Activated CD8-positive, alpha-beta memory T cell treated with anti-CD3 and anti-CD28 coated beads, Interleukin-2, amount 10 ng/mL, durations not matched to agents 7 days and 5 days (primary cell): Measurements from ENCODE around the gene CDH3. TPM values are rescaled to one million over a fixed set of nuclear protein-coding genes. Genes with fewer than 3 reads are reported as not detected.

Experiments
- ATAC-seq: fragments of 150-1000 bp; cut with Tn5 transposase; one replicate; pipeline ENCODE4 v1.10.0; 2021; ENCODE audit warnings: moderate library complexity
- CTCF ChIA-PET: fragments of 350-600 bp; sonication (Branson Sonifier 250); formaldehyde crosslinking; loops from one replicate; lab custom pipeline; 2021; ENCODE audit warnings: antibody characterized with exemption; lab: Charles Lee
- DNase-seq: peaks from one replicate; pipeline ENCODE4 v3.0.0-alpha.2; 2020
- H3K27ac Mint-ChIP-seq: one replicate; pipeline ENCODE4 v1.8.0; 2021; ENCODE audit warnings: mild to moderate bottlenecking, mixed read lengths
- H3K27me3 Mint-ChIP-seq: one replicate; pipeline ENCODE4 v1.8.0; 2021; ENCODE audit warnings: mixed read lengths
- H3K36me3 Mint-ChIP-seq: one replicate; pipeline ENCODE4 v1.8.0; 2021; ENCODE audit warnings: mild to moderate bottlenecking, mixed read lengths
- H3K4me1 Mint-ChIP-seq: one replicate; pipeline ENCODE4 v1.8.0; 2021; ENCODE audit warnings: mixed read lengths
- H3K4me3 Mint-ChIP-seq: one replicate; pipeline ENCODE4 v1.8.0; 2021; ENCODE audit warnings: mild to moderate bottlenecking, moderate library complexity, mixed read lengths
- H3K9me3 Mint-ChIP-seq: one replicate; pipeline ENCODE4 v1.8.0; 2022; ENCODE audit warnings: low read depth, mixed read lengths
- total RNA-seq, 2 experiments: library from RNA; stranded (reverse); gene quantifications; one replicate each; pipeline ENCODE4 v1.2.3, GENCODE V29; 2021

Gene CDH3
- total RNA-seq, 2 experiments from 2014 or later, result 0.73 TPM; not detected in 1

DNA sequence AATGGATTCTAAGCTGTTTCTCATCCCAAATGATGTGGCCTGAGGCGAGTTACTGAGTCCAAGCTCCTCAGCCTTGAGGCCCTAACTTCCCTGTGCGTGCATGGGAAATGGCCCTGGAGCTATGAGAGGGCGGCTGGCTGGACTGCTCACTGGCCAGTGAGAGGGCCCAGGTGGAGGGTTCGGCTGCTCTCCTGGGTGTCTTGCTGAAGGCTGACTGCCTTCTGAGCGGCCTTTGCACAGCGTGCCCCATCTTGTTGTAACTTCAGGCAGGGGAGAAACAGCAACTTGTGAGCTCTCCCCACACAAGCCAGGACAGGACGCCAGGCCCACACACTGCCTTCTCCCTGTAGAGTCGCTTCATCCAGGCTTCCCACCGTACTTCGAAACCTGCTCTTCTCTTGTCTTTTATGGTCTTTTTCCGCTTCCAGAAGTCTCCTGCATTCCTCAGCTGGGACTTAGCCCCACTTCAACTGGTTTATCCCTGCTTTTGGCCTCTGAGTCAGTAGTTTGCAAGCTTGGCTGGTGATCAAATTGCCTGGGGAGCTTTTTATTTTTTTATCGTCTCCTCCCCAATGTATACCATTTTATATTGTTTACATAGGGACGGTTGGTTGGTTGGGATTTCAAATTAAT lies 13.3 kb downstream of the CDH3 start:
- CTCF ChIA-PET, result no interaction called here
- ATAC-seq (no peak), DNase-seq (no peak)
- Mint-ChIP-seq H3K4me1 (peaks cover 1% of the 10 kb centered on the region), H3K36me3 (peaks cover under 1% of the 10 kb centered on the region), H3K27me3 (peaks cover 26% of the 10 kb centered on the region), H3K9me3 (no peaks in the 10 kb centered on the region), H3K4me3 (no peak overlapping the region), H3K27ac (no peak overlapping the region)

DNA sequence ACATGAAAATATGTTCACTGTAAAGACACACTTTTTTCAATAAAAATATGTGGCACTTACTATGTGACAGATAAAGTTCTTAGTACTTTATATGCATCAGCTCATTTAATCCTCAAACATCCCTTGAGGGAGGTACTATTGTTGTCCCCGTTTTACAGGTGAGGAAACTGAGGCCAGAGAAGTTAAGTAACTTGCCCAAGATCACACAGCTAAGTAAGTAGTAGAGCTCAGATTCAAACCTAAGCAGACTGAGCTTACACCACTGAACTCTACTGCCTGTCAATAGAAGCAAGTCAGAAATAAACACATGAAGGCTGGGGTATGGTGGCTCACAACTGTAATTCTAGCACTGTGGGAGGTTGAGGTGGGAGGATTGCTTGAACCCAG lies 13.9 kb downstream of the CDH3 start:
- no peak overlapping the region for H3K4me3 Mint-ChIP-seq

DNA sequence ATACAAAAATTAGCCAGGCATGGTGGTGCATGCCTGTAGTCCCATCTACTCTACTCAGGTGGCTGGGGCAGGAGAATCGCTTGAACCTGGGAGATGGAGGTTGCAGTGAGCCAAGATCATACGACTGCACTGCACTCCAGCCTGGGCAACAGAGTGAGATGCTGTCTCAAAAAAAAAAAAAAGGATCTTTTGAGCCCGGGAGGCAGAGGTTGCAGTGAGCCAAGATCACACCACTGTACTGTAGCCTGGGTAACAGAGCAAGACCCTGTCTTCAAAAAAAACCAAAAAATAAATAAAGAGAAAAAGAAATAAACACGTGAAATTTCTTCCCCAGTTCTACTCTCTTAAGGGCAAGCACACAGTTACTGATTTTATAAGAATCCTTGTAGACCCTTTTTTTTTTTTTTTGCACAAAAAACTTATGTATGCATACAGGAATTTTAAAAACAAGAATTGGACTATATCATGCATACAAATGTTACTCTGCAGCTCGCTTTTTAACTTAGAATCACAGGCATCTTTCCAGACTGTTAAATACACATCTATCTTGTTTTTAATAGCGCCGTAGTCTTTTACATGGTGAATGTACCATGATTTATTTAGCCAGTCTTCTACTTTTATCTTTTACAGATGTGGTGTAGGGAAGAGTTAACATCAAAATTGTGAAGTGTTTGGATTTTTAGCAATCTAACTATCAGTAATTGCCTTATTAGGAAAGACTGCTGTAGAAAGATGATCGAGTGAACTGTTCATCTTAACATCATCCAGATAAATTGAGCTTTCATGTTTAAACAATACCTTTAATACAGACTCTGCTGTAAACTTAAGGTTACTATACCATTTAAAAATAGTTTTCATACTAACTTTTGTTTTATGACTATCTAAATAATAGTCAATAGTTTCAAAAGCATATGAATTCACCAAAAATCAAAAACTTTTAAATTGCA lies 14.6 kb downstream of the CDH3 start:
- H3K27ac Mint-ChIP-seq, result no peak overlapping the region
- H3K9me3 Mint-ChIP-seq, result no peaks in the 10 kb centered on the region
- peaks cover 2% of the 10 kb centered on the region for H3K36me3 Mint-ChIP-seq
- no peak for DNase-seq
- CTCF ChIA-PET, result no interaction called here
- peaks cover 26% of the 10 kb centered on the region for H3K27me3 Mint-ChIP-seq
- no peak overlapping the region for H3K4me3 Mint-ChIP-seq
- peaks cover 1% of the 10 kb centered on the region for H3K4me1 Mint-ChIP-seq
- no peak for ATAC-seq

More for the DNA sequence above, 13.9 kb downstream of the CDH3 start:
- ATAC-seq, result no peak
- no peak for DNase-seq
- Mint-ChIP-seq H3K36me3 (peaks cover 2% of the 10 kb centered on the region), H3K27ac (no peak overlapping the region), H3K27me3 (peaks cover 26% of the 10 kb centered on the region), H3K4me1 (peaks cover 1% of the 10 kb centered on the region), H3K9me3 (no peaks in the 10 kb centered on the region)
- CTCF ChIA-PET, result no interaction called here

DNA sequence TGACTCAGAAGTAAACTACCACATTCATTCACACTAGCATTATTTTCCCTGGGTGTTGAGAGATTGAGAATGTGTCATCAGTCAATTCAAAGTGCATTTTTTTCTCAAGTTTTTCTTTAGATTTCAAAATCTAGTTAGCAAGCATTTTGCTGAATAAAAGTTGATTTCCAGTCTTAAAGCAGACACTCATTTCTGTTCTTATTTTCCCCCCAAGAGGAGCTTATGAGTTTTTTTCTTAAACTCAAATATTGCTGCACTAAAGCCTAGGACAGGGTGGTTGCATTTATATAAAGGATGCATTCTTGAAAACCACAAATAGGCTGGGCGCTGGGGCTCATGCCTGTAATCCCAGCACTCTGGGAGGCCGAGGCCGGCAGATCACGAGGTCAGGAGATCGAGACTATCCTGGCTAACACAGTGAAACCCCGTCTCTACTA lies 15.3 kb downstream of the CDH3 start:
- peaks cover 1% of the 10 kb centered on the region for H3K4me1 Mint-ChIP-seq
- DNase-seq (no peak), ATAC-seq (no peak)
- CTCF ChIA-PET, result no interaction called here
- H3K27me3 Mint-ChIP-seq, result peaks cover 26% of the 10 kb centered on the region
- no peak overlapping the region for H3K27ac Mint-ChIP-seq
- H3K4me3 Mint-ChIP-seq, result no peak overlapping the region
- H3K36me3 Mint-ChIP-seq, result peaks cover 2% of the 10 kb centered on the region
- no peaks in the 10 kb centered on the region for H3K9me3 Mint-ChIP-seq

DNA sequence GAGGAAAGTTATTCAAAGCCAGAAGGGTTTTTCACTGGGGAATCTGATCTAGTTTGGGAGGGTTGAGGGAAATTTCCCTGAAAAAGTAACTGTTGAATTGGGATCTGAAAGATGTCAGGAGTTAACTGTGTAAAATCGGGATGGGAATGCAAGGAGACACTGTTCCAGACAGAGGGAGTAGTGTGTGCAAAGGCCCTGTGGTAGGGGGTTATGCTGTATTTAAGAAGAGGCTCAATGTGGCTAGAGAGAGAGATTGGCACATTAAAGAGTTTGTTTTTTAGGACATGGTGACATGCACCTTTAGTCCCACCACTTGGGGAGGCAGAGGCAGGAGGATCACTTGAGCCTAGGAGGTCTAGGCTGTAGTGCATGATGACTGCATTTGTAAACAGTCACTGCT lies 16.9 kb downstream of the CDH3 start:
- H3K4me1 Mint-ChIP-seq, result peaks cover 1% of the 10 kb centered on the region
- H3K9me3 Mint-ChIP-seq, result no peaks in the 10 kb centered on the region
- H3K27ac Mint-ChIP-seq, result no peak overlapping the region
- CTCF ChIA-PET, result interaction anchor here (1.2 kb wide), 1 partner anchor 71 kb away, joined by 3 read pairs; no protein-coding TSS in a partner anchor
- peaks cover 2% of the 10 kb centered on the region for H3K36me3 Mint-ChIP-seq
- DNase-seq, result no peak
- H3K27me3 Mint-ChIP-seq, result peaks cover 25% of the 10 kb centered on the region
- no peak for ATAC-seq
- no peak overlapping the region for H3K4me3 Mint-ChIP-seq

DNA sequence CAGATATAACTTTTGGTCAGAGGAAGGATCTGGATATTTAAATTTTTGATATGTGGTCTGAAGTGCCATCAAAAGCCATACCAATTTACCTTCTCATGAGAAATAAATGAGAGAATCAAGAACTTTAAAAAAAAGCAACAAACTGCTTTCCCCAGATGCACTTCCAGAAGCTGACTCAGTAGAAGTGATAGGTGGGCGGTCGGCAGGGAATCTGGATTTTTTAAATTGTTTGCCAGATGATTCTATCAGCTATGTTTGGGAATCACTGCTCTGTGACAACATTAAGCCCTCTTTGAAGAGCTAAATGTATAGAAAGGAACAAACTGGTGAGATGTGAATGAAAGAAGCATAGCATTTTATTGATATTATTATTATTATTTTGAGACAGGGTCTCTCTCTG lies 19.2 kb downstream of the CDH3 start:
- peaks cover 20% of the 10 kb centered on the region for H3K4me1 Mint-ChIP-seq
- DNase-seq (no peak), ATAC-seq (no peak)
- H3K4me3 Mint-ChIP-seq, result no peak overlapping the region
- H3K9me3 Mint-ChIP-seq, result no peaks in the 10 kb centered on the region
- peaks cover 3% of the 10 kb centered on the region for H3K36me3 Mint-ChIP-seq
- H3K27me3 Mint-ChIP-seq, result peaks cover 19% of the 10 kb centered on the region
- CTCF ChIA-PET, result interaction anchor here (1.3 kb wide), 1 partner anchor 74 kb away, joined by 3 read pairs; no protein-coding TSS in a partner anchor
- no peak overlapping the region for H3K27ac Mint-ChIP-seq

DNA sequence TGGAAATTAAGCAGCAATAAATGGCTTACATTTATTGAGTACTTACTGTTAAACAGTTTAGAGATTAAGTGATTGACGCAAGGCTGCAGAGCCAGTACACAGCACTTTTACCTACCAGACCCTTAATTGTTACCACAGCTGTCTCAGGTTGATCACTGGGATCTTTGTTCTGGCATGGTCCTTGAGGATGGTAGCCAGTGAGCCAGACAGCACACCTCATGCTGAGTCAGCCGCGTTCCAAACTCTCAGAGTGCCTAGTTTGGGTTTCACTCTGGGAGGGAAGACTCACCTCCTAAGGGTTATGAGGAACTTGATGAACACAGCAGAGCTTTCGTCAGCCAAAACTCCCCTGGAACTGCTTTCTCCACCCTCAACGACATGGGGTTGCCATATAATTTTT lies 20.4 kb downstream of the CDH3 start:
- H3K27me3 Mint-ChIP-seq, result peaks cover 11% of the 10 kb centered on the region
- no peak overlapping the region for H3K4me3 Mint-ChIP-seq
- no peaks in the 10 kb centered on the region for H3K9me3 Mint-ChIP-seq
- no peak overlapping the region for H3K27ac Mint-ChIP-seq
- ATAC-seq (no peak), DNase-seq (no peak)
- CTCF ChIA-PET, result no interaction called here
- peaks cover 19% of the 10 kb centered on the region for H3K4me1 Mint-ChIP-seq
- peaks cover 6% of the 10 kb centered on the region for H3K36me3 Mint-ChIP-seq

DNA sequence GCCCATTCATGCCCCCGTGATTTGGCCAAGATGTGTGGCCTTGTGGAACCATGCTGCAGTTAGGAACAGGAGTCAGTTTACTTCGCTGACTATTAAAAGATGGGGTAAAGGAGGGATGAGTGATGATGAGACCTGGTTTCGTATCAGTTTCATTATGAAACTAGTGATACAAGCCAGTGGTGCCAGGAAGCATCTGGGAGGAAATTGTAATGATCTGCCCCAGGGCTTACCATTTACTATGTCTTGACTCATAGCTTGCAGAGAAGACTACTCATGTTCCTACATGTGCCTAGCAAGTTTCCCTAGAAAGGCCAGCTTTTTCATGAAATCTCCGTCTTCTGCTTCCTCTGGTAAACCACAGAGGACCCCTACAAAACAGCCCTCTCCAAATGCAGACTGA lies 23.2 kb downstream of the CDH3 start:
- Mint-ChIP-seq H3K4me3 (peak overlapping the region; percentile 26), H3K27ac (peak overlapping the region; percentile 25), H3K36me3 (peaks cover 6% of the 10 kb centered on the region), H3K27me3 (no peaks in the 10 kb centered on the region), H3K4me1 (peaks cover 19% of the 10 kb centered on the region), H3K9me3 (peaks cover 3% of the 10 kb centered on the region)
- peak; percentile 98 for ATAC-seq
- CTCF ChIA-PET, result interaction anchor here (1.1 to 1.8 kb wide), 3 partner anchors 35 to 147 kb away, joined by 4 to 5 read pairs (median 4); no protein-coding TSS in a partner anchor
- DNase-seq, result peak; percentile 64

DNA sequence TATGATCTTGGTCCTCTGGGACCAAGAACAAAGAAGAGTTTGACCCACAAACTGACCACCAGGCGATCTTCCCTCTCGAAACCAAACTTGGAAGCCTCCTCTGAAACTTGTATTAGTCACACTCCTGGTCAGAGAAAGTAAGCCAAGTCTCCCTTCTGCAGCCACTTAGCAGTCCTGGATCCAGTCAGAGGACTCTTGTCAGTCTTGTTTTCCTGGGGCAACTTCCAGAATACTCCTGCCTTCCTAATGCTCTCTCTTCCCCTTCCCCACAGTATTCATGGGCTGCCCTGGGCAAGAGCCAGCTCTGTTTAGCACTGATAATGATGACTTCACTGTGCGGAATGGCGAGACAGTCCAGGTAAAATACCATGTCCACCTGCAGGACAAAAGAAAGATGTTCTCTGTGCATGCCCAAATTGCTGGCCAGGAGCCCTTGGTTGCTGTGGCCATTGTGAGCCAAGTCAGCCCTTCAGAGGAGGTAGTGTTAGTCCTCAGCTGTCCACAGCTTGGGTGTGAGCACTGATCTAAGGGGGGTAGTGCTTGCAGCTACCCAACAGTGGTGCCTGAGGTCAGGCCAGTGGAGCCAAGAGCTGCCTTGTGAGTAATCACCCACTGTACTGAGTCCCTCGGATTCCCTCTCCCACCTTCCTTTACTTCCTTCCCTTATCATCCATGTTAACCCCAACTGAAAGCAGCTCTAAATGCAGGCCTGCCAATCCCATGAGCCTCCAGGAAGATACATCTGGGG lies 31.2 kb downstream of the CDH3 start:
- Mint-ChIP-seq H3K4me3 (no peak overlapping the region), H3K27me3 (no peaks in the 10 kb centered on the region), H3K9me3 (peaks cover 3% of the 10 kb centered on the region), H3K27ac (no peak overlapping the region), H3K36me3 (no peaks in the 10 kb centered on the region), H3K4me1 (no peaks in the 10 kb centered on the region)
- no peak for ATAC-seq
- no peak for DNase-seq
- CTCF ChIA-PET, result no interaction called here

DNA sequence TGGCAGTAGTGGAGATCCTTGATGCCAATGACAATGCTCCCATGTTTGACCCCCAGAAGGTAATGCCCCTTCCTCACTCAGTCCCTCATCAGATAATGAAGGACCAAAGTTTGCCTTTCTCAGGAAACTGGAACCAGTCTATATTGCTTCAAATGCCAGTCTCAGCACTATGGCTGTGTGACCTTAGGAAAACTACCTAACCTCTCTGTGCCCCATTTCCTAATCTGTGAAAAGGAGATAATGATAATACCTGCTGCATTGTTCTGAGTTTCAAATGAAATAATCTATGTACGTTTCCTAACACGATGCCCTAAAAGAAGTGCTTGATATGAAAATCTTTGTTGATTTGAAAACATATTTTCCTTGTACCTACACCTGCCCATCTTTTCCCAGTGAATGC lies 35.9 kb downstream of the CDH3 start:
- no peak overlapping the region for H3K27ac Mint-ChIP-seq
- DNase-seq (no peak), ATAC-seq (no peak)
- no peaks in the 10 kb centered on the region for H3K36me3 Mint-ChIP-seq
- CTCF ChIA-PET, result no interaction called here
- H3K9me3 Mint-ChIP-seq, result no peaks in the 10 kb centered on the region
- H3K27me3 Mint-ChIP-seq, result no peaks in the 10 kb centered on the region
- H3K4me3 Mint-ChIP-seq, result no peak overlapping the region
- H3K4me1 Mint-ChIP-seq, result no peaks in the 10 kb centered on the region

DNA sequence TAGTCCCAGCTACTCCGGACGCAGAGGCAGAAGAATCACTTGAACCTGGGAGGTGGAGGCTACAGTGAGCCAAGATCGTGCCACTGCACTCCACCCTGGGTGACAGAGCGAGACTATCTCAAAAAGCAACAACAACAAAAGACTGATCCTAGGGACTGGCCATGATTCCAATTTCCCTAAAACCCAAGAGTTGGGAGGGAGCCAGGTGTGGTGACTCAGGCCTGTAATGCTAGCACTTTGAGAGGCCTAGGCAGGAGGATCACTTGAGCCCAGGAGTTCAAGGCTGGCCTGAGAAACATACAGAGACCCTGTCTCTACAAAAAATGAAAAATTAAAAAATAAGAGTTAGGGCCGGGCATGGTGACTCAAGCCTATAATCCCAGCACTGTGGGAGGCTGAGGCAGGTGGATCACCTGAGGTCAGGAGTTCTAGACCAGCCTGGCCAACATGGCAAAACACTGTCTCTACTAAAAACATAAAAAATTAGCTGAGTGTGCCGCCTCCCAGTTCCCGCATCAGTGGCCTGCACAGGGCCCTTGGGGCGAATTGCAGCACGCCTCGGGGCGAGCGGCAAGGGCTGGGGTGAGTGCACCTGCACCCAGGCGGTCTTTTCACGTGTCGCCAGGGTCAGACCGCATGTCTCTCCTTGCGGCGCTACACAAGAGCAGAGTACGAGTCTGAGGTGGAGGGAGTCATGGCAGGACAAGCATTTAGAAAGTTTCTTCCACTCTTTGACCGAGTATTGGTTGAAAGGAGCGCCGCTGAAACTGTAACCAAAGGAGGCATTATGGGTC lies 40.8 kb downstream of the CDH3 start:
- no peaks in the 10 kb centered on the region for H3K9me3 Mint-ChIP-seq
- CTCF ChIA-PET, result no interaction called here
- no peaks in the 10 kb centered on the region for H3K27me3 Mint-ChIP-seq
- no peaks in the 10 kb centered on the region for H3K36me3 Mint-ChIP-seq
- no peak for ATAC-seq
- no peak overlapping the region for H3K4me3 Mint-ChIP-seq
- no peak for DNase-seq
- H3K4me1 Mint-ChIP-seq, result no peaks in the 10 kb centered on the region
- H3K27ac Mint-ChIP-seq, result no peak overlapping the region

DNA sequence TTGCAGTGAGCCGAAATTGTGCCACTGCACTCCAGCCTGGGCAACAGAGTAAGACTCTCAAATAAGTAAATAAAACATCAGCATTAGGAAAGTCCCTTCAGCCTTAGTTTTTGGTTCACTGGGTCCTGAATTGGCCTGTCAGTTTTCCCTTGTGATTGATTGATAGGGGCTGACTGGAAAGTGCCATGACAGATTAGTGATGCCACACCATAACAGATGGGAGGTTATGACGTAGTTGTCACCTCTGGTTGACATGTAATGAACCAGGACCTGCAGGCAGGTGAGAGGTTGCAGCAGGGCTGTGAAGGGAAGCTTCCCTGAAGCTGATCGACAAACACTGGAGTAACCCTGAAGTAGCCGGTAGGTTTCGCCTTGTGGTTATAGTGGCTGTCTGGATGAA lies 41.8 kb downstream of the CDH3 start:
- no peaks in the 10 kb centered on the region for H3K9me3 Mint-ChIP-seq
- no peaks in the 10 kb centered on the region for H3K27me3 Mint-ChIP-seq
- no peak overlapping the region for H3K4me3 Mint-ChIP-seq
- CTCF ChIA-PET, result no interaction called here
- no peak overlapping the region for H3K27ac Mint-ChIP-seq
- no peak for ATAC-seq
- no peak for DNase-seq
- no peaks in the 10 kb centered on the region for H3K36me3 Mint-ChIP-seq
- no peaks in the 10 kb centered on the region for H3K4me1 Mint-ChIP-seq

DNA sequence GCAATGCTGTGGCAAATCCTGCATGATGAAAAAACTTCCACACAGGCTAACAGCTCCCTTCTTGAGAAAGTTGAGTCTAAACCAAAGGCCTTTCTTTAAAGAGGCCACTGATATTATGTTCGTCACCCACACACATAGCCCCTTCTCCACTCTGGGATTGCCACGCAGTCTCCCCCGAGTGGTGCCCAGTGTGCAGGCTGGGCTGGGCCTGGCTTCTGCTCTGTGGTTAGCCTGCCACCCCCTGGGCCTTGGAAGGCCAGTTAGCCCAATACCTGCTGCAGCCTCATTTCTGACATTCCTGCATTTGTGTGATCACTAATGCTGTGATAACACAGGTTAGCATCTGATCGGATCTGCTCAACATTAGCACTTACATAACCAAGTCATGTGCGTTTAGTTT lies 44.8 kb downstream of the CDH3 start:
- peaks cover 4% of the 10 kb centered on the region for H3K27me3 Mint-ChIP-seq
- H3K27ac Mint-ChIP-seq, result no peak overlapping the region
- no peak for ATAC-seq
- no peaks in the 10 kb centered on the region for H3K4me1 Mint-ChIP-seq
- DNase-seq, result no peak
- H3K9me3 Mint-ChIP-seq, result no peaks in the 10 kb centered on the region
- H3K4me3 Mint-ChIP-seq, result no peak overlapping the region
- H3K36me3 Mint-ChIP-seq, result no peaks in the 10 kb centered on the region
- CTCF ChIA-PET, result no interaction called here
